Endothelial cell of umbilical vein (primary cell): ENCODE data around the gene NEAT1. TPM values are rescaled to one million over a fixed set of nuclear protein-coding genes. Genes with fewer than 3 reads are reported as not detected.
A peak's percentile ranks its signal among the peaks of the same experiment; 100 is the strongest.

Experiments used
- BruUV-seq: library from RNA; stranded (reverse); fragments of 400-500 nt; replicated peaks from 2 replicates; lab custom pipeline; 2021; lab: Mats Ljungman, UMichigan
- CTCF ChIA-PET: fragments of 300-600, 350-600 bp; sonication (Branson Sonifier 250); formaldehyde crosslinking; loops from one replicate; lab custom pipeline; 2021; ENCODE audit warnings: antibody characterized with exemption, inconsistent platforms; lab: Charles Lee
- POLR2A ChIA-PET: fragments of 300-600, 350-600 bp; sonication (Branson Sonifier 250); formaldehyde crosslinking; loops from one replicate; lab custom pipeline; 2021; ENCODE audit warnings: antibody characterized with exemption, inconsistent platforms; lab: Charles Lee
- DNase-seq: peaks from one replicate; pipeline ENCODE4 v3.0.0-alpha.2; 2011; ENCODE audit warnings: low read depth, low spot score
- FAIRE-seq: peaks from 2 replicates; lab custom pipeline; 2011; peaks lifted over from hg19 to GRCh38; lab: Jason Lieb, UNC
- H2AFZ ChIP-seq: 2 replicates; pipeline ENCODE4 v1.6.0; 2012; ENCODE audit warnings: low read depth, low read length, control low read depth, inconsistent platforms
- H3K27ac ChIP-seq: 2 replicates; pipeline ENCODE4 v1.5.1; 2011; ENCODE audit warnings: low read depth, mild to moderate bottlenecking, control low read depth, low read length, moderate library complexity; ENCODE audit not compliant: insufficient read depth
- H3K27me3 ChIP-seq, 2 experiments: 2 replicates each; pipeline versions ENCODE4 v1.6.0 to v1.6.1; 2011; ENCODE audit warnings: low read length in 2 of 2, mixed read lengths in 1 of 2; ENCODE audit not compliant: control insufficient read depth in 2 of 2, insufficient read depth in 2 of 2
- H3K36me3 ChIP-seq, 2 experiments: 2 replicates in 1 of 2; 3 replicates in 1 of 2; pipeline ENCODE4 v1.5.1; 2011; ENCODE audit warnings: low read length in 2 of 2, mild to moderate bottlenecking in 1 of 2, moderate library complexity in 1 of 2; ENCODE audit not compliant: control insufficient read depth in 2 of 2, insufficient read depth in 2 of 2; ENCODE audit errors: extremely low read depth in 1 of 2
- H3K4me1 ChIP-seq: 3 replicates; pipeline ENCODE4 v1.5.1; 2011; ENCODE audit warnings: mild to moderate bottlenecking, low read length; ENCODE audit not compliant: control insufficient read depth, insufficient read depth; ENCODE audit errors: extremely low read depth
- H3K4me2 ChIP-seq: 2 replicates; pipeline ENCODE4 v1.6.1; 2011; ENCODE audit warnings: low read length, control low read depth, mixed read lengths; ENCODE audit not compliant: insufficient read depth
- H3K4me3 ChIP-seq, 3 experiments: fragments of 200-600 bp in 1 of 3; sonication (generic), shearing (Covaris generic) in 1 of 3; replicated peaks in 1 of 3; 2 replicates each; pipeline ENCODE4 v1.5.1; 2011 to 2016; ENCODE audit warnings: control low read depth in 3 of 3, low read length in 3 of 3, mild to moderate bottlenecking in 2 of 3, inconsistent platforms in 1 of 3, low read depth in 1 of 3, moderate library complexity in 1 of 3; ENCODE audit not compliant: insufficient read depth in 1 of 3
- H3K79me2 ChIP-seq: 2 replicates; pipeline ENCODE4 v1.6.0; 2012; ENCODE audit warnings: low read length, inconsistent platforms; ENCODE audit not compliant: control insufficient read depth, insufficient read depth
- H3K9ac ChIP-seq: replicated peaks from 2 replicates; pipeline ENCODE3; 2011; ENCODE audit warnings: low read length, control low read depth; ENCODE audit not compliant: insufficient read depth; ENCODE audit errors: extremely low read depth
- H3K9me1 ChIP-seq: replicated peaks from 3 replicates; pipeline ENCODE4 v1.6.0; 2011; ENCODE audit warnings: mild to moderate bottlenecking, low read length; ENCODE audit not compliant: control insufficient read depth, insufficient read depth; ENCODE audit errors: extremely low read depth
- H3K9me3 ChIP-seq: replicated peaks from 2 replicates; pipeline ENCODE4 v1.5.1; 2012; ENCODE audit warnings: low read length, inconsistent platforms; ENCODE audit not compliant: control insufficient read depth, insufficient read depth
- H4K20me1 ChIP-seq: replicated peaks from 2 replicates; pipeline ENCODE3; 2011; ENCODE audit warnings: mild to moderate bottlenecking, low read length; ENCODE audit not compliant: control insufficient read depth, insufficient read depth; ENCODE audit errors: extremely low read depth
- CTCF ChIP-seq, 2 donors: IDR thresholded peaks; 1 replicate in 1 of 2; 2 replicates in 1 of 2; pipeline ENCODE4 v1.5.1; 2011; ENCODE audit warnings: low read length in 2 of 2, mild to moderate bottlenecking in 2 of 2, moderate library complexity in 2 of 2, control low read depth in 1 of 2, inconsistent platforms in 1 of 2, low read depth in 1 of 2; ENCODE audit not compliant: insufficient read depth in 1 of 2; ENCODE audit errors: extremely low read depth in 1 of 2
- EZH2 ChIP-seq: IDR thresholded peaks from 2 replicates; pipeline ENCODE4 v1.6.1; 2012; ENCODE audit warnings: borderline replicate concordance, low read depth, mild to moderate bottlenecking, moderate library complexity, low read length, inconsistent platforms; ENCODE audit not compliant: severe bottlenecking
- FOS ChIP-seq: IDR thresholded peaks from 2 replicates; pipeline ENCODE4 v1.6.1; 2011; ENCODE audit warnings: mild to moderate bottlenecking, low read length, moderate library complexity, borderline replicate concordance; ENCODE audit not compliant: insufficient read depth
- GATA2 ChIP-seq: IDR thresholded peaks from 2 replicates; pipeline ENCODE4 v1.7.0; 2011; ENCODE audit warnings: low read depth, mild to moderate bottlenecking, moderate library complexity, mixed read lengths, low read length; ENCODE audit not compliant: insufficient read length, insufficient read depth
- JUN ChIP-seq: IDR thresholded peaks from 2 replicates; pipeline ENCODE4 v1.6.1; 2011; ENCODE audit warnings: borderline replicate concordance, low read depth; ENCODE audit not compliant: insufficient read length, insufficient read depth
- MAX ChIP-seq: IDR thresholded peaks from 2 replicates; pipeline ENCODE4 v1.6.1; 2011; ENCODE audit not compliant: insufficient read depth, insufficient read length
- MYC ChIP-seq: IDR thresholded peaks from one replicate; pipeline ENCODE4 v1.6.1; 2011; ENCODE audit warnings: mild to moderate bottlenecking, low read depth, low read length
- POLR2A ChIP-seq: IDR thresholded peaks from 2 replicates; pipeline ENCODE4 v1.6.1; 2012; ENCODE audit warnings: low read depth, mild to moderate bottlenecking, control low read depth, low read length
- POLR2AphosphoS5 ChIP-seq: IDR thresholded peaks from 2 replicates; pipeline ENCODE4 v1.6.1; 2012; ENCODE audit warnings: low read depth, mild to moderate bottlenecking, control low read depth, low read length, moderate library complexity; ENCODE audit not compliant: insufficient read depth
- dilution Hi-C: fragments of 300-500 bp; cut with MboI; formaldehyde crosslinking; loops from one replicate; pipeline ENCODE4 v1.15.0; 2019; ENCODE audit warnings: low sequenced_read_pairs; ENCODE audit not compliant: extremely low pct_ligation_motif_present
- intact Hi-C: fragments of 100-400 bp; cut with micrococcal nuclease; formaldehyde crosslinking; loops from one replicate; pipeline ENCODE4 v1.10.0; 2022
- polyA plus RNA-seq, 4 experiments: library from polyadenylated mRNA; depleted of rRNA in 3 of 4; stranded (reverse) in 3 of 4; unstranded in 1 of 4; fragments of >200 nt; gene quantifications; 2 replicates each; pipeline versions ENCODE4 v1.2.1 to v1.2.3, GENCODE V29; 2011 to 2012; ENCODE audit warnings: missing spikeins in 1 of 4
- total RNA-seq: library from RNA; stranded (reverse); gene quantifications from 2 replicates; pipeline ENCODE4 v1.2.3, GENCODE V29; 2021

The NEAT1 gene
- total and polyA plus RNA-seq, 2 donors (not counting 3 experiments of a cell fraction or from before 2014, with no cell fraction given), result 34.4 to 957 TPM

GRCh38 chr11:65478388-65479183 is 56.0 kb downstream of the NEAT1 start:
- Histone ChIP-seq H3K4me1 (peaks cover 19% of the 10 kb centered on the region), H3K27ac (peak overlapping the region; percentile 9), H3K36me3 (no peaks in the 10 kb centered on the region), H4K20me1 (no peaks in the 10 kb centered on the region), H3K4me2 (no peak overlapping the region), H3K27me3 (no peaks in the 10 kb centered on the region), H3K9me1 (no peaks in the 10 kb centered on the region), H2AFZ (peak overlapping the region; percentile 9), H3K4me3 (no peak overlapping the region), H3K9ac (no peak overlapping the region), H3K9me3 (no peaks in the 10 kb centered on the region), H3K79me2 (peaks cover 21% of the 10 kb centered on the region)
- dilution Hi-C loops, result no loop called here
- intact Hi-C loops, result no loop called here
- CTCF ChIA-PET, result interaction anchor here (0.7 to 7.9 kb wide), 8 partner anchors 8 to 29 kb away, joined by 3 to 247 read pairs (median 6); partner anchors contain the start of gene MALAT1
- no peak for TF ChIP-seq CTCF (IDR thresholded peaks at IDR 0.05; ENCODE audit: extremely low read depth in 1 of 2, insufficient read depth in 1 of 2, low read depth in 1 of 2, low read length in 2 of 2)
- no peak for TF ChIP-seq EZH2
- no peak for TF ChIP-seq GATA2
- no peak for TF ChIP-seq JUN
- TF ChIP-seq FOS, result no peak
- no peak for TF ChIP-seq MYC
- TF ChIP-seq POLR2AphosphoS5, result no peak
- no peak for TF ChIP-seq POLR2A
- TF ChIP-seq MAX, result no peak
- no TSS peak for BruUV-seq
- FAIRE-seq, result no peak
- no peak for DNase-seq
- POLR2A ChIA-PET, result interaction anchor here (0.7 to 6.4 kb wide), 5 partner anchors 9 to 56 kb away, joined by 3 to 283 read pairs (median 5); partner anchors contain the start of genes MALAT1 and NEAT1
